ENCODE measurements around the gene ST6GALNAC6.
"Not testable (repeated sequence)": the region's sequence is repeated elsewhere in the genome, so short reads cannot be mapped to it uniquely, and the experiment has no call there.

Gene ST6GALNAC6

DNA sequence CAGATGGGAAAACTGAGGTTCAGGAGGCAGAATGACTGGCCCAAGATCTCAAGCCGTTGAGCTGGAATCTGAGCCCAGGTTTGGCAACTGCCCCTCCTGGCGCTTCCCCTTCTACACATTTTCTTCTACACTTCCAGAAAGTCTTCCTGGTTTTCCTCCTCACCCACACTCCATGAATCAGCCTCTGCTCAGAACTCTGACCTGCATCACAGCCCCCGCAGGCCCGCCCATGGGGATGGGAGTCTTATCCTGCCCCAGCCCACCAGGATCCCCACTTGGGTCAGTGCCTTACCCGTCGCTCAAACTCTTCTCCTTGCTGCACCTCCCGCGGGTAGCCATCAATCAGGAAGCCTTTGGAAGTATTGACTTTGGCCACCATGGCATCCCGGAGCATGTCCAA is 27.9 kb downstream of the ST6GALNAC6 start:
- H3K4me3 ChIP-seq (ENCODE audit: low read length): no peak overlapping the region
- TF ChIP-seq ZNF274 (IDR thresholded peaks at IDR 0.05; ENCODE audit: low read depth, low read length): no peak

DNA sequence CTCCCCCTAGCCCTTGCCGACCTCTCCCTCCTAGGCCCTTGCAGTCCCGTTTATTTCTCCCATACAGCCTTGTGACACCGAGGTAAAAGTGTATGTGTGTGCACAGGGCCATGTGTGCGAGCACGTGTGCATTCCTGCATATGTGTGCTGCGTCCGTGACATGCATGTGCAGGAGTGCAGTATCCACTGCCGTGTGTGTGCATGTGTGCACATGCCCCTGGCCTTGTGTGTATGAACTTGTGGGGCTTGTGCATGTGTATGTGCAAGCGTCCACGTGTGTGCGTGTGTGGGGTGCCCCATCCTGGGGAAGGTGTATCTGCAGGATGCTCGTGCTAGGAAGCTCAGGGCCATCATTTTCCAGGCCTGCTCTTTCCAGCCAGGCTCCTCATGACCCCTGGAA is 28.5 kb downstream of the ST6GALNAC6 start:
- no peak for TF ChIP-seq ZNF274 (IDR thresholded peaks at IDR 0.05; ENCODE audit: low read depth, low read length)

DNA sequence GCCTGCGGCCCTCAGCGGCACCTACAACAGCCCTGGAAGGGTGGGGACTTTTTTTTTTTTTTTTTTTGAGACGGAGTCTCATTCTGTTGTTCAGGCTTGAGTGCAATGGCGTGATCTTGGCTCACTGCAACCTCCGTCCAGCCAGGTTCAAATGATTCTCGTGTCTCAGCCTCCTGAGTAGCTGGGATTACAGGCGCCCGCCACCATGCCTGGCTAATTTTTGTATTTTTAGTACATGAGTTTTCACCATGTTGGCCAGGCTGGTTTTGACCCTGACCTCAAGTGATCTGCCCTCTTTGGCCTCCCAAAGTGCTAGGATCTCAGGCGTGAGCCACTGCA is 29.3 kb downstream of the ST6GALNAC6 start:
- H3K4me3 ChIP-seq (ENCODE audit: low read length): not testable (repeated sequence)

More for the DNA sequence above, 28.5 kb downstream of the ST6GALNAC6 start:
- H3K4me3 ChIP-seq (ENCODE audit: low read length): no peak overlapping the region

DNA sequence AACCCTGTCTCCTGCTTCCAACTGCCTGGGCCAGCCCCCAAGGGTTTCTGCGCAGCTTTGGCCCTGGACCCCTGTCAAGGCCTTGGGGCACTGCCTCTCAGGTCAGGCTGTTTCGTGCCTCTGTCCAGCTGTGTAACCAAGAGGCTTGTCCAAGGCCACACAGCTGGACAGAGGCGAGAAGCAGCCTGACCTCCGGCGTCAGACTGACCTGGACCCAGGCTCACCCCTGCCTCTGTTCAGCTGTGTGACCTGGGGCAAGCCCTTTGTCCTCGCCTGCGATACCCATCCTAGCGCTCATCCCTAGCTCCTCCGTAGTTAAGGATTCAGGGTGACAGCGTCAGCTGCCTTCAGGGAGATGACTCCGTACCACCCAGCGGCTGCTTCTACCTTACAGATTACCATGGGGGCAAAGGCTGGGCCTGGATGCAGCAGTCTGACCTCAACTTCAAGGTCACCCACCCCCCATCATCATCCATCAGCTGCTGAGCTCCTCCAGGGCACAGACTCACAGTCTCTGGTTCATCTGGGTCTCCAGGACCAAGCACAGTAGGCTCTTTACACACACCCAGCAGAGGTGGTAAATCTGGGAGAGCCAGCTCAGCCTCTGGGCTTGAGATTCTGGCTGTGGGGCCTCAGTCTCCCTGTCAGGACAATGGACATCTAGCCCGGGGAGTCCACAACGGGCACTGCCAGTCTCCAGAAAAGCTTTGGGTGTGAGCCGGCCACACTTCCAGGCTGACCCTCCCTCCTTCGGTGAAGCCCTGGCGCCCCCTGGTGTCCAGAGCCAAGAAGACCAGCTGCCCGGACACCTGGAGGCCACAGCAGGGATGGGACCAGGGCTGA is 29.9 kb downstream of the ST6GALNAC6 start:
- H3K4me3 ChIP-seq (ENCODE audit: low read length): no peak overlapping the region
- no peak for TF ChIP-seq ZNF274 (IDR thresholded peaks at IDR 0.05; ENCODE audit: low read depth, low read length)

DNA sequence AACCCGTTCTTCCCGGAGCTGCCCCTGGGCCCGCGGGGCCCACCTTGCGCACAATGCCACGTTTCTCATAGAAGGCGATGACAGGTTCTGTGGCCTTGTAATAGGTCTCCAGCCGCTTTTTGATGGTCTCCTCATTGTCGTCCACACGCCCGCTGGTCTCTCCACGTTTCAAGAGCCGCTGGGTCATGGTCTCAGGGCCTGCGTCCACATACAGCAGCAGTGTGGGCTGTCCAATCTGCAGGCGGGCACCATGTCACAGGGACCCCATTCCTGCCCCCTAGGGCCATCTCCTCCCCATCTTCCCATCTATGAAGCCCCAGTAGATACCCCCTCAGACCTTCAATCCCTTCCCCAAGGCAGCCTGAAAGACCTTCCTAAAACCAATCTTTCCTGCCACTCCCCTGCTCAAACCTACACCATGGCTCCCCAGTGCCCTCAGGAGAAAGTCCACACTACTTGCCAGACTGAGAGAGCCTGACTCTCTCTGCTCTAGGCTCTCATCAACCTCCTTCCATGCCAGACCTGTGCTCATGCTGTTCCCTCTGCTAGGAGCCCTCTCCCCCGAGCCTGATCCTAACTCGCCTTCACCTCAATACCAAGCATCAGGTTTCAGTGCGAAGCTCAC is 31.0 kb downstream of the ST6GALNAC6 start:
- H3K4me3 ChIP-seq (ENCODE audit: low read length): no peak overlapping the region
- no peak for TF ChIP-seq ZNF274 (IDR thresholded peaks at IDR 0.05; ENCODE audit: low read depth, low read length)

DNA sequence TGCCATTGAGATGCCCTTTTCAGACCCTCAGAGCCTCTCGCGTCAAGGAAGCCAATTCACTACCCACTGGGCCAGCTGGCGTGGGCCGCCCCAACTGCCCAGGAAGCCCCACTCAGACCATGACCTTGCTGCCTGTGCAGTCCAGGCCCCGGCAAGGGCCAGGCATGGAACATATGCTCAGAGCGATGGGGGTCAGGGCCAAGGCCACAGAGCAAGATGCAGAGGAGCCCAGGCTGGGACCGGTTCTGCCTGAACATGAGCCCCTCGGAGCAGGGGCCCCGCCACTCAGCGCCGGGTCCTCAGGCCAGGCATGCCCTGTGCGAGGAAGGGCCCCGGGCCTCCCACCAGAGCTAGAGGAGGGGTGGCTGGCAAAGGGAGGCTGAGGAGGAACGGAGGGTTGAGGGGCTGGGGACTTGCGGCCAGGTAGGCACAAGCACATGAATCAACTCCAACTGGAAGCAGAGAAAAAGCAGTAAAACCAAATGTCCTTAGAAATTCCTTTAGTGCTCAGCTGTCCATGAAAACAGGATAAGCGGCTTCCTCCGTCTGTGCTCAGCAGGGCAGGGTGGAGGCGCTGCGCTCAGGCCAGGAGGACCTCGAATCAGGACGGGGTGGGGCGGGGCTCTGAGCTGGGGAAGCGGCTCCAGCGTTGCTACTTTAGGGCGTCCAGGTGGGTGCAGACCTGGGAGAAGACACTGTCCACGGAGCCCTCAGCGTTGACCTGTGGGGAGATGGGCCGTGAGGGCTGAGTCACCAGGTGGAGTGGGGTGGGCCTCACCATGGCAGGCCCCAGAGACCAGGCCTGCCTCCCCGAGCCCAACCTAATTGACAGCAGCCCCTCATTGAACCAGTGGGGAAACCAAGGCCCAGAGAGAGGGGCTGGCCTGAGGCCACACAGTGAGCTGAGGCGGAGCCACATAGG is 31.8 kb downstream of the ST6GALNAC6 start:
- TF ChIP-seq ZNF274 (IDR thresholded peaks at IDR 0.05; ENCODE audit: low read depth, low read length): no peak
- H3K4me3 ChIP-seq (ENCODE audit: low read length): no peak overlapping the region

DNA sequence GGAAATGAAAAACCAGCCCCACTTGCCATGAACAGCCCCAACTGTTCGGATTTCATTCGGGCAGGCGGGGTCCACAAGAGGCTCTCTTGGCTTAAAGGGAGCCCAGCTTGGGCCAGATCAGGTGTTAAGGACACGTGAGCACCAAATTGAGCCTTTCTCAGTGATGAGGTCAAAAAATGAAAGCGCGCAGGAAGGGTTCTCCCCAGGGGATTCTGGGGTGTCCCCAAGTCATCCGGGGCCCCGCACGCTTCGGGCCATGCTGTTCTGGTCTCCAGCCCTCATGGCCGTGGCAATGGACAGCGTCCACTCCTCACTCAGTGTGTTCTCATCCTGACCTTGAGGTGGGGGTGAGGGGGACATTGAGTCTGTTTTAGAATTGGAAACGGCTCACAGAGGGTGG is 32.9 kb downstream of the ST6GALNAC6 start:
- H3K4me3 ChIP-seq (ENCODE audit: low read length): no peak overlapping the region
- no peak for TF ChIP-seq ZNF274 (IDR thresholded peaks at IDR 0.05; ENCODE audit: low read depth, low read length)

DNA sequence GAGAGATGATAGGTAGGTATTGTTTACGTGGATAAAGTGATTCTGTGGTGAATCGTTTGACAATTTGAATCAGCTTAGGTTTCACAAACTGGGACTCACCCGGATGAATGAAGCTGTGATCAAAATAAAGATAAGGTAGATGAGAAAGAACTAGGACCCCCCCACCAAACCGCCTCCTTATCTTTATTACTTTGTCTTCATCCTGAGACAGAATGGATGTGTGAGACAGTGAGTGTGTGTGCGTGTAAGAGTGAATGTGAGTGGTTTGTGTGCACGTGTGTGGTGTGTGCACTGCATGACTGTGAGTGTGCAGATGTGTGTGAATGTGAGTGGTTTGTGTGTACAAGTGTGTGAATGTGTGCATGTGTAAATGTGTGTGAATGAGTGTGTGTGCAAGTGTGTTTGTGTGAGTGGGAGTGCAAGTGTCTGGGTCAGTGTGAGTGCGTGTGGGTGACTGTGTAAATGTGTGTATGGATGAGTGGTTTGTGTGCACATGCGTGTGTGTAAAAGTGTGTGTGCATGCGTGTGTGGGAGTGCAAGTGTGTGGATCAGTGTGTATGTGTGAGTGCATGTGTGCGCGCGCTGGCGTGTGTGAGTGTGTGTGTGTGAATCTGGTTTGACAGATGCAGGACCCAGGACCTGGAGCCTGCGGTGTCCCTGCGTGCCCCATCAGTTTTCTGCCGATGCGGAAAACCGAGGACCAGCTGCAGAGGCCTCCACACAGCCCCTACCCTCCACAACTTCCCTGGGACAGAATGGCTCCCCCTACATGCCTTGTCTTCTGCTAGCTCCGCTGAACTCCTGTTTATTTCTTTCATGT is 33.5 kb downstream of the ST6GALNAC6 start:
- TF ChIP-seq ZNF274 (IDR thresholded peaks at IDR 0.05; ENCODE audit: low read depth, low read length): no peak
- no peak overlapping the region for H3K4me3 ChIP-seq (ENCODE audit: low read length)

DNA sequence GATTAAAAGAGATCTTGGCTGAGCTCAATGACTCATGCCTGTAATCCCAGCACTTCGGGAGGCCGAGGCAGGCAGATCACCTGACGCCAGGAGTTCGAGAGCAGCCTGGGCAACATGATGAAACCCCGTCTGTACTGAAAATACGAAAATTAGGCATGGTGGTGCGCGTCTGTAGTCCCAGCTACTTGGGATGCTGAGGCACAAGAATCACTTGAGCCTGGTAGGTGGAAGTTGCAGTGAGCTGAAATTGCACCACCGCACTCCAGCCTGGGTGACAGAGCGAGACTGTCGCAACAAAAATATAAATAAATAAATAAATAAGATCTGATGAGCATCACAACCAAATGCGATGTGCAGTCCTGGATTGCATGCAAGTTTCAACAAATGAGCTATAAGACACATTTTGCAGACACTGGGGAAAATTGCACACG is 36.2 kb downstream of the ST6GALNAC6 start:
- no peak for TF ChIP-seq ZNF274 (IDR thresholded peaks at IDR 0.05; ENCODE audit: low read depth, low read length)

DNA sequence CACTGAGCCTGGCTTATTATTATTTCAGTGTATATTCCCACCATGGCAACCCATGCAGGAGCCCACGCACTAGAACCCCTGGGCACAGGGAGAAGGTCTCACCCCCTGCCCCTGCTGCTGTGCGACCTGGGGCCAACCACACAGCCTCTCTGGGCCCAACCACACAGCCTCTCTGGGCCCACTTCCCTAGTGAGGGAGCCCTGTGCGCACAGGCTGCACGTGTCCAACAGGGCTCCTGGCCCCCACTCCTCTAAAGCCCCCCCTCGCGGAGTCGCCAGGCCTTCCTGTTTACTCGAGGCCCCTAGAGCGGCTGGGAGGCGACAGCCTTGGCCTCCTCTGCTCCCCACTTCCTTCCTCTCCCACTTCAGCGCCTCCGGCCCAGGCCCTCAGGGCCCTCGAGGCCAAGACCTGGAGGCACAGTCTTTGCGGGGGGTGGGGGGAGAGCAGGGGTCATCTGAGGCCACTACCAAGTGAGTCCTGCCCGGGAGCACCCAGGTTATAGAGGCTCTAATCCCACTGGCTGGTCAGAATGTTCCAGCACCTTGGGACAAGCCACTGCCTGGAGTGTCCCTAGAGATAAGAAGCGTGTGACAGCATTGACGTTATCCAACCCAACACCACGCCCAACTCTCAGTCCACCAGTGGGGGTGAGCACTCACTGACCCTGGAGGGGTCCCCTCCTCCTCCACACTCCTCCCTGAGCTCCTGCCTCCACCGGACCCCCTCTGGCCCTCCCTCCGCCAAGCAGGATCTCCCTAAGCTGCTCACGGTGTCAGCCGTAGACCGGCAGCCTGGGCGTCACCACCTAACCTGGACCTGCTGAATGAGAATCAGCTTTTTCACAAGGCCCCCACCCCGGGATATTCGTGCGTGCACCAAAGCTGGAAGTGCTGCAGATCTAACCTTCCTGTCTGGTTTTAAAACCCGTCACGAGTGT is 37.1 kb downstream of the ST6GALNAC6 start:
- no peak overlapping the region for H3K4me3 ChIP-seq (ENCODE audit: low read length)
- no peak for TF ChIP-seq ZNF274 (IDR thresholded peaks at IDR 0.05; ENCODE audit: low read depth, low read length)

More for the DNA sequence above, 36.2 kb downstream of the ST6GALNAC6 start:
- H3K4me3 ChIP-seq (ENCODE audit: low read length): no peak overlapping the region

DNA sequence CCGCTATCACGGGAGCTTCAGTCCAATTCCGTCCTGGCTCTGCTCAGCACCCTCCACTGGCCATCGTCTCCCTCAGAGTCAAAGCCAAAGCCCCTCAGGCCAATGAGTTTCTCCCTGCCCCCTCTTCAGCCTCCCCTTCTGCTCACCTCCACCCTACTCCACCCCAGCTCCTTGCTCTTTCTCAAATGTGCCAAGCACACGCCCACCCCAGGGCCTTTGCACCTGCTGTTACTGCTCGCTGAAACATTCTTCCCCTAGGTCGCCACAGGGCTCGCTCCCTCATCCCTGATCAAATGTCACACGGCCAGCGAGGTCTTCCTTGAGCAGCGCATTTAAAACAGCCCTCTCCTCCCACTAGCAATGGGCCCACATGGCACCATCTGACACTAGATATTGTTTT is 38.6 kb downstream of the ST6GALNAC6 start:
- no peak overlapping the region for H3K4me3 ChIP-seq (ENCODE audit: low read length)
- no peak for TF ChIP-seq ZNF274 (IDR thresholded peaks at IDR 0.05; ENCODE audit: low read depth, low read length)

DNA sequence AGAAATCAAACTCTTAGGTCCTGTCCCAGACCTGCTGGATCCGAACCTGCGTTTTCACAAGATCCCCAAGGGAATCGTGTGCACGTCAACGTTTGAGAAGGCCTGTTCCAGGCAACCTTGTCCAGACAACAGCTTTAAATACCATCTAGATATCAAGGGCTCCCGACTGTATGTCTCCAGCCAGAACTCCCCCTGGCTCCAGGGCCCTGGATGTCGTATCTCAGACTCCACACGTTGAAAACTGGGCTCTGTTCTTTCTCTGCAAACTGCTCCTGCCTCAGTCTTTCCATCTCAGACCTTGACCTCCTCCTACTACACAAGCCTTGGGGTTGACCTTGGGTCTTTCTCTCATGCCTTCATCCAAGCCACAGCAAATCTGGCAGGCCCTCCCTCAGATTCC is 39.1 kb downstream of the ST6GALNAC6 start:
- TF ChIP-seq ZNF274 (IDR thresholded peaks at IDR 0.05; ENCODE audit: low read depth, low read length): no peak
- H3K4me3 ChIP-seq (ENCODE audit: low read length): no peak overlapping the region

DNA sequence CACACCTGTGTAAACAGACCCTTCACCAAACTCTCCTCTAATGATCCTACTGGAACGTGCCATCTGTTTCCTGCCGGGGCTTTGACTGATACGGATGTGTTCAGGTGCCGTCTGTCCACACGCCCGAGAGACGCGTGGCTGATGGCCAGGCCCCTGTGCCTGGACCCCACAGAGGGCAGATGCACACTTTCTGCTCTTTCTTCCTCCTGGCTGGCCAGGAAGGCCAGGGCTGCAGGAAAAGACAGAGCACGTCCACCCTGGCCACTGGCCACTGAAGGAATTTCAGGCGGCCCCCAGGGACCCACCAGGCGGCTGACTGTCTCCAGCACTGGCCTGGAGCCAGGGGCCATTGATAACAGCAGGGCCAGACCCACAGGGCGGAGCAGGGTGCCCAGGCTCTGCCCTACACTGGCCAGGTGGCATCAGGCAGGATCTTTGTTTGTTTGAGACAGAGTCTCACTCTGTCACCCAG is 41.3 kb downstream of the ST6GALNAC6 start:
- H3K4me3 ChIP-seq (ENCODE audit: low read length): no peak overlapping the region
- no peak for TF ChIP-seq ZNF274 (IDR thresholded peaks at IDR 0.05; ENCODE audit: low read depth, low read length)
